Measurements from ENCODE around the gene HERC2.
"Not testable (repeated sequence)": the region's sequence is repeated elsewhere in the genome, so short reads cannot be mapped to it uniquely, and the experiment has no call there.

GRCh38 chr15:28228990-28229640 is 92.9 kb downstream of the HERC2 start:
- TF ChIP-seq, protein P1, sequence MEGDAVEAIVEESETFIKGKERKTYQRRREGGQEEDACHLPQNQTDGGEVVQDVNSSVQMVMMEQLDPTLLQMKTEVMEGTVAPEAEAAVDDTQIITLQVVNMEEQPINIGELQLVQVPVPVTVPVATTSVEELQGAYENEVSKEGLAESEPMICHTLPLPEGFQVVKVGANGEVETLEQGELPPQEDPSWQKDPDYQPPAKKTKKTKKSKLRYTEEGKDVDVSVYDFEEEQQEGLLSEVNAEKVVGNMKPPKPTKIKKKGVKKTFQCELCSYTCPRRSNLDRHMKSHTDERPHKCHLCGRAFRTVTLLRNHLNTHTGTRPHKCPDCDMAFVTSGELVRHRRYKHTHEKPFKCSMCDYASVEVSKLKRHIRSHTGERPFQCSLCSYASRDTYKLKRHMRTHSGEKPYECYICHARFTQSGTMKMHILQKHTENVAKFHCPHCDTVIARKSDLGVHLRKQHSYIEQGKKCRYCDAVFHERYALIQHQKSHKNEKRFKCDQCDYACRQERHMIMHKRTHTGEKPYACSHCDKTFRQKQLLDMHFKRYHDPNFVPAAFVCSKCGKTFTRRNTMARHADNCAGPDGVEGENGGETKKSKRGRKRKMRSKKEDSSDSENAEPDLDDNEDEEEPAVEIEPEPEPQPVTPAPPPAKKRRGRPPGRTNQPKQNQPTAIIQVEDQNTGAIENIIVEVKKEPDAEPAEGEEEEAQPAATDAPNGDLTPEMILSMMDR (IDR thresholded peaks at IDR 0.05), result not testable (repeated sequence)
- TF ChIP-seq EP300, POLR2A (IDR thresholded peaks at IDR 0.05): not testable (repeated sequence)

All from tibial nerve (tissue), 4 donors.